ENCODE data around the gene SNAPC1. TPM values are rescaled to one million over a fixed set of nuclear protein-coding genes. Genes with fewer than 3 reads are reported as not detected.
A peak's percentile ranks its signal among the peaks of the same experiment; 100 is the strongest.

The SNAPC1 gene
- total and polyA plus RNA-seq, 2 of the 13 experiments (the other 11 are each of a cell fraction or from before 2014, with no cell fraction given) = 2.6 to 8.5 TPM

GRCh38 chr14:61761959-61762786 lies at the start of gene SNAPC1 (continued):
- TF ChIP-seq ZBTB34 (CRISPR knock-in tag; IDR thresholded peaks at IDR 0.05) = no peak
- TF ChIP-seq ZZZ3 (CRISPR knock-in tag; IDR thresholded peaks at IDR 0.05; ENCODE audit: borderline replicate concordance) = 0 out of 2 replicates have a peak, but pooled peaks have one; percentile 27
- no peak for TF ChIP-seq KIAA2018 (CRISPR knock-in tag; IDR thresholded peaks at IDR 0.05; ENCODE audit: borderline replicate concordance)
- peak; percentile 27; the same call in 1 of the 2 replicates for TF ChIP-seq NFKB2 (CRISPR knock-in tag; IDR thresholded peaks at IDR 0.05; ENCODE audit: borderline replicate concordance)
- no peak for TF ChIP-seq NPAS2 (CRISPR knock-in tag; IDR thresholded peaks at IDR 0.05; ENCODE audit: borderline replicate concordance)
- TF ChIP-seq ATAD3A (CRISPR knock-in tag; IDR thresholded peaks at IDR 0.05) = no peak
- TF ChIP-seq FOXK1 (CRISPR knock-in tag; IDR thresholded peaks at IDR 0.05; ENCODE audit: borderline replicate concordance, low read depth) = no peak; the same call in 1 of the 2 replicates
- no peak for TF ChIP-seq TEAD2 (CRISPR knock-in tag; IDR thresholded peaks at IDR 0.05)
- no peak for TF ChIP-seq MBD4 (IDR thresholded peaks at IDR 0.05; ENCODE audit: borderline replicate concordance, low read length)
- no peak; the same call in 1 of the 2 replicates for TF ChIP-seq ZNF652 (CRISPR knock-in tag; IDR thresholded peaks at IDR 0.05; ENCODE audit: borderline replicate concordance, low read depth)
- peak; percentile 91 for TF ChIP-seq RBFOX2 (IDR thresholded peaks at IDR 0.05; ENCODE audit: low read depth, low read length)
- no peak for TF ChIP-seq ZNF564 (CRISPR knock-in tag; IDR thresholded peaks at IDR 0.05)
- TF ChIP-seq ZBTB8A (CRISPR knock-in tag; IDR thresholded peaks at IDR 0.05; ENCODE audit: borderline replicate concordance, low read depth) = no peak; the same call in 1 of the 2 replicates
- TF ChIP-seq HDAC2 (CRISPR knock-in tag; IDR thresholded peaks at IDR 0.05) = peak; percentile 41; the same call in 1 of the 2 replicates
- no peak for TF ChIP-seq NR1H2 (CRISPR knock-in tag; IDR thresholded peaks at IDR 0.05; ENCODE audit: borderline replicate concordance, low read depth)
- no peak for TF ChIP-seq ZNF678 (CRISPR knock-in tag; IDR thresholded peaks at IDR 0.05)
- peak in 1 of 2 experiments; percentile 90; a peak in 2 of 4 replicates for TF ChIP-seq POLR2A (IDR thresholded peaks at IDR 0.05; ENCODE audit: insufficient read depth in 1 of 2, low read depth in 2 of 2, low read length in 2 of 2)
- no peak for TF ChIP-seq ZSCAN29 (CRISPR knock-in tag; conservative IDR thresholded peaks at IDR 0.05)
- no peak for TF ChIP-seq KDM6A (CRISPR knock-in tag; IDR thresholded peaks at IDR 0.05; ENCODE audit: low read depth)
- TF ChIP-seq JUNB (CRISPR knock-in tag; IDR thresholded peaks at IDR 0.05; ENCODE audit: borderline replicate concordance) = no peak
- no peak for TF ChIP-seq TEAD3 (CRISPR knock-in tag; optimal IDR thresholded peaks at IDR 0.05; ENCODE audit: borderline replicate concordance)
